OCI-LY3 (cell line): ENCODE data around the gene JPT2.

Source experiments
- CTCF ChIP-seq: fragments of 200-600, 300-600 bp; sonication (generic); IDR thresholded peaks from 2 replicates; pipeline ENCODE4 v1.5.1; 2014; ENCODE audit warnings: antibody characterized with exemption, low read length, low read depth
- EZH2phosphoT487 ChIP-seq: fragments of 200-600 bp; shearing (Covaris generic); IDR thresholded peaks from 2 replicates; pipeline ENCODE4 v1.6.1; 2018; ENCODE audit warnings: antibody characterized with exemption, mixed run types, low read depth

DNA sequence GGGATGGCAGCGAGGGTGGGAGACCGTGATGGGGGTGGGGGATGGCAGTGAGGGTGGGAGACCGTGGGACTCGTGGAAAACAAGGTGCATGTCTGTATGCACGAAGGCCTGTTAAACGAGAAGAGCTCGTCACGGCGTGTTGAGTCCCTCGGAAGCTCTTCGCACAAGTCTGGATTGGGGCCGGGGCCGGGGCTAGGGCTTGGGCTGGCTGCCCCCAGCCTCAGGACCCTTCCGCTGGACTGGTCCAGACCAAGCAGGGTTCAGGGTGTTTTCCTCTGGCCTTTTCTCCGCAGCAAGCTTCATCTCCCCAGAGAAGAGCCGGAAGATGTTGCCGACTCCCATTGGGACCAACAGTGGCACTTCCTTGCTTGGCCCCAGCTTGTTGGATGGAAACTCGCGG lies 7.7 kb upstream of the JPT2 start:
- TF ChIP-seq CTCF, result no peak
- no peak for TF ChIP-seq EZH2phosphoT487
